GM21723 (cell line): ENCODE data around the gene TAF9B.
A peak's percentile ranks its signal among the peaks of the same experiment; 100 is the strongest.
"Not testable (repeated sequence)": the region's sequence is repeated elsewhere in the genome, so short reads cannot be mapped to it uniquely, and the experiment has no call there.

Experiments
- ATAC-seq: cut with Tn5 transposase; IDR thresholded peaks from one replicate; pipeline ENCODE4 v1.9.1; 2021; ENCODE audit warnings: mild to moderate bottlenecking, moderate library complexity; ENCODE audit not compliant: unreplicated experiment

TAF9B gene

GRCh38 chrX:78139160-78140123, at the start of gene TAF9B:
TAF9B (minus strand) TSS chrX:78139650; CDS start chrX:78139611, 39 bp downstream.
- peak; percentile 92 for ATAC-seq

- no peak for ATAC-seq
Observed at GRCh38 chrX:78182881-78183280, 43.4 kb upstream of the TAF9B start.

- no peak for ATAC-seq
Observed at GRCh38 chrX:78181307-78181706, 41.9 kb upstream of the TAF9B start.

- ATAC-seq: no peak
Observed at GRCh38 chrX:78168065-78168464, 28.6 kb upstream of the TAF9B start.

- ATAC-seq: no peak
Observed at GRCh38 chrX:78165425-78165824, 26.0 kb upstream of the TAF9B start.

- not testable (repeated sequence) for ATAC-seq
Observed at GRCh38 chrX:78163175-78163574, 23.7 kb upstream of the TAF9B start.

GRCh38 chrX:78160711-78161110, 21.3 kb upstream of the TAF9B start:
- ATAC-seq: not testable (repeated sequence)

- ATAC-seq: not testable (repeated sequence)
Observed at GRCh38 chrX:78157846-78158245, 18.4 kb upstream of the TAF9B start.

- ATAC-seq: not testable (repeated sequence)
Observed at GRCh38 chrX:78157373-78157772, 17.9 kb upstream of the TAF9B start.

GRCh38 chrX:78147002-78147540, 7.6 kb upstream of the TAF9B start:
- not testable (repeated sequence) for ATAC-seq

GRCh38 chrX:78140206-78140605, 756 bp upstream of the TAF9B start:
- ATAC-seq: no peak

GRCh38 chrX:78133238-78133960, 6.1 kb downstream of the TAF9B start:
- no peak for ATAC-seq

GRCh38 chrX:78131117-78131516, 8.3 kb downstream of the TAF9B start:
- ATAC-seq: no peak

GRCh38 chrX:78130396-78130795, 9.1 kb downstream of the TAF9B start:
- ATAC-seq: no peak

- ATAC-seq: no peak
Observed at GRCh38 chrX:78129714-78130113, 9.7 kb downstream of the TAF9B start.

GRCh38 chrX:78125781-78126180, 13.7 kb downstream of the TAF9B start:
- ATAC-seq: not testable (repeated sequence)

- ATAC-seq: no peak
Observed at GRCh38 chrX:78125148-78125547, 14.3 kb downstream of the TAF9B start.

GRCh38 chrX:78124307-78124706, 15.1 kb downstream of the TAF9B start:
- no peak for ATAC-seq

GRCh38 chrX:78123190-78123589, 16.3 kb downstream of the TAF9B start:
- ATAC-seq: no peak

GRCh38 chrX:78119521-78120227, 19.8 kb downstream of the TAF9B start:
- no peak for ATAC-seq

GRCh38 chrX:78118628-78119027, 20.8 kb downstream of the TAF9B start:
- no peak for ATAC-seq
